Measurements from ENCODE around the gene ARHGAP45. TPM values are rescaled to one million over a fixed set of nuclear protein-coding genes. Genes with fewer than 3 reads are reported as not detected.

ARHGAP45 gene
- total RNA-seq, 1 donor from 2014 or later: 6.1 TPM

DNA sequence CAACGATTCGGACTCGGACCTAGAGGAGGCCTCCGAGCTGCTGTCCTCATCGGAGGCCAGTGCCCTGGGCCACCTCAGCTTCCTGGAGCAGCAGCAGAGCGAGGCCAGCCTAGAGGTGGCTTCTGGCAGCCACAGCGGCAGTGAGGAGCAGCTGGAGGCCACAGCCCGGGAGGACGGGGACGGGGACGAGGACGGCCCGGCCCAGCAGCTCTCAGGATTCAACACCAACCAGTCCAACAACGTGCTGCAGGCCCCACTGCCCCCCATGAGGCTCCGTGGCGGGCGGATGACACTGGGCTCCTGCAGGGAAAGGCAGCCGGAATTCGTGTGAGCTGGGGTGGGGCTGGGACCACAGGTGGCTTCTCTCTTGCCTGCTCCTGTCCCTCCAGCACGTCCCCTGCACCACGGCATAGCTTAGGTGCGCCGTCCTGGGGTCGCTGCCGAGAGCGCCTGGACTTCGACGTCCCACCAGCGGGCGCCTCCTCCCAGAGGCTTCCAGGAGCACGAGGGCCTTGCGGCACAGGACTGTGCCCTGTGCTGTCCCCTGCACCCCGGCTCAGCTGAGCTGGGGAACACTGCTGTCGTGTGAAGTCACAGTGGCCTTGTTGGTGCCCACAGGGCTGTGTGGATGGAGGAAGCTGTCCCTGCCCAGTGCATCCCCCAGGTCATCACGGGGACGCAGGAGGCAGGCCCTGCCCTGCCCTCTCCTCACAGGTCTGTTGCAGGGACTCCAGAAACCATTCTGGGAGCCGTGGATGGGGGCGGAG lies 18.9 kb downstream of the ARHGAP45 start:
- no peak overlapping the region for H3K27ac Mint-ChIP-seq
- H3K9me3 Mint-ChIP-seq (ENCODE audit: low read depth): no peaks in the 10 kb centered on the region
- H3K27me3 Mint-ChIP-seq: no peaks in the 10 kb centered on the region
- H3K36me3 Mint-ChIP-seq (ENCODE audit: insufficient read depth): peaks cover 7% of the 10 kb centered on the region
- TF ChIP-seq, protein P1, sequence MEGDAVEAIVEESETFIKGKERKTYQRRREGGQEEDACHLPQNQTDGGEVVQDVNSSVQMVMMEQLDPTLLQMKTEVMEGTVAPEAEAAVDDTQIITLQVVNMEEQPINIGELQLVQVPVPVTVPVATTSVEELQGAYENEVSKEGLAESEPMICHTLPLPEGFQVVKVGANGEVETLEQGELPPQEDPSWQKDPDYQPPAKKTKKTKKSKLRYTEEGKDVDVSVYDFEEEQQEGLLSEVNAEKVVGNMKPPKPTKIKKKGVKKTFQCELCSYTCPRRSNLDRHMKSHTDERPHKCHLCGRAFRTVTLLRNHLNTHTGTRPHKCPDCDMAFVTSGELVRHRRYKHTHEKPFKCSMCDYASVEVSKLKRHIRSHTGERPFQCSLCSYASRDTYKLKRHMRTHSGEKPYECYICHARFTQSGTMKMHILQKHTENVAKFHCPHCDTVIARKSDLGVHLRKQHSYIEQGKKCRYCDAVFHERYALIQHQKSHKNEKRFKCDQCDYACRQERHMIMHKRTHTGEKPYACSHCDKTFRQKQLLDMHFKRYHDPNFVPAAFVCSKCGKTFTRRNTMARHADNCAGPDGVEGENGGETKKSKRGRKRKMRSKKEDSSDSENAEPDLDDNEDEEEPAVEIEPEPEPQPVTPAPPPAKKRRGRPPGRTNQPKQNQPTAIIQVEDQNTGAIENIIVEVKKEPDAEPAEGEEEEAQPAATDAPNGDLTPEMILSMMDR (IDR thresholded peaks at IDR 0.05; ENCODE audit: unreplicated experiment): no peak
- no peaks in the 10 kb centered on the region for H3K4me1 Mint-ChIP-seq (ENCODE audit: low read depth)
- H3K4me3 Mint-ChIP-seq (ENCODE audit: low read depth): no peak overlapping the region
- no peak for DNase-seq (ENCODE audit: low spot score, unreplicated experiment)

DNA sequence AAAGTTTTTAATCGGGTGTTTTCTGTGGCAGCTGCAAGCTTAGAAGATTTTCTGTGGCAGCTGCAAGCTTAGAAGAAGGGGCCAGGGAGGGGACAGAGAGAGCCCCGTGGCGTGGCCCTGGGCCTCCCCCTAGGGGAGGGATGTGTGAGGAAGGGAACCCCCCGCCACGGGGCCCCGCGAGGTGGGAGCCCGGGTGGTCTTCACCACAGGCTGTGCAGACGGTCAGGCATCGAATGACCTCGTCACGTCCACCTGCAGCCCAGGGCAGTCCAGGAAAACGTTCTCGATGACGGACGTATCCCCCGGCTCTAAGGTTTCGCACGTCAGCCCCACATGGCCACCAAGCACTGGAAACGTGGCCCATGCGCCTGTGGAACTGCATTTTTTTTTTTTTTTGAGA lies 19.6 kb downstream of the ARHGAP45 start:
- TF ChIP-seq, protein P1 (IDR thresholded peaks at IDR 0.05; ENCODE audit: unreplicated experiment): no peak
- H3K36me3 Mint-ChIP-seq (ENCODE audit: insufficient read depth): peaks cover 7% of the 10 kb centered on the region
- no peaks in the 10 kb centered on the region for H3K27me3 Mint-ChIP-seq
- no peak overlapping the region for H3K27ac Mint-ChIP-seq
- no peak for DNase-seq (ENCODE audit: low spot score, unreplicated experiment)
- no peak overlapping the region for H3K4me3 Mint-ChIP-seq (ENCODE audit: low read depth)
- no peaks in the 10 kb centered on the region for H3K9me3 Mint-ChIP-seq (ENCODE audit: low read depth)
- no peaks in the 10 kb centered on the region for H3K4me1 Mint-ChIP-seq (ENCODE audit: low read depth)

DNA sequence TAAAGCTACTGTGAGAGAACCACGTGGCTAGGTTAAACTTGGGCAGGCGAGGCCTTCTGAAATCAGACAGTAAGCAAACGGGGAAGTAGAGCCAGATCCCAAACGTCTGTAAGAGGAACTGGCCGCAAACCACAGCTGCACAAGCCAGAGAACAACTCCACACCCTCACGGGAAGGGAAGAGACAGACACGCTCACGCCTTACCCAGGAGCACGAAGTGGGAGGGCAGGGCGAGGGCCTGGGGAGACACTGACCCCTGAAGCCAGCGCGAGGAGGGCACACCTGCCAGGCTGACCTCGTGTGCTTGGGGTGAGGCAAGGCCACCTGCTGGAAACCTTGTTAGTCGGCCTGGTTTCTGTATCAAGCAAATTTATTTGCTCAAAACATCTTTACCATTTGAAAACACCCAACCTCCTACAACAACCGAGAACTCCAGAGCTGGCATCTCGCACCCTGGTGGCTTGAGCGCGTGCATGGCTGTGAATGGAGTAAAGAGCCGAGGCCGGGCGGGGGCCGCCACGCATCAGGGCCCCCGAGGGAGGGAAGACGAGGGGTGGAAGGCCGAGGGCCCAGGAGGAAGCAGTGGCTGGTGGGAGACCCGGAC lies 20.9 kb downstream of the ARHGAP45 start:
- TF ChIP-seq, protein P1 (IDR thresholded peaks at IDR 0.05; ENCODE audit: unreplicated experiment): no peak
- no peak overlapping the region for H3K4me3 Mint-ChIP-seq (ENCODE audit: low read depth)

DNA sequence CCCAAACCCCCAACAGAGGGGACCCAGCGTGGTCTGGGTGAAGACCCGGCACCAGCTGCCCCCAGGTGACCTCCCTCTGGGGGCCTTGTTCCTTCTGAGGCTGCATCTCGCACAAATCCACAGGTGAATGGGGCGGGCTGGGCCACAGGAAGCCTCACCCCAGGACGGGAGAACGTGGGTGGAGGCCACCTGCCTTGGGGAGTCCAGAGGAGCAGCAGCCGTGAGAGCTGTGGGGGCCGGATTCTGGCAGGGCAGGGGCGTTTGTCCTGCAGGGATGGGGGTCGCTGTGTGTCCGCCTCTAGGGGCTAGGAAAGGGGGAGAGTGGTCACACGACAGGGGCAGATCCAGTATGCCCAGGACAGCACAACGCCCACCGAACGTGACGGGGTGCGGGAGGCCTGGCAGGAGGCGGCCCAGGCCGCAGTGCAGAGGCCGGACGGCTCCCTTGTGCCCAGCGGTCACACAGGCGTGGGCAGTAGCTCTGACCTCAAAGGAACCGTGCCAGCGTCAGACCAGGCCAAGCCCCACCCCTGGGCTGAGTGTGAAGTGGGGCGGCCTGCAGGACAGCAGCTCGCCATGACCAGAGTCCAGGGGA lies 21.5 kb downstream of the ARHGAP45 start:
- no peak for DNase-seq (ENCODE audit: low spot score, unreplicated experiment)
- H3K36me3 Mint-ChIP-seq (ENCODE audit: insufficient read depth): peaks cover 7% of the 10 kb centered on the region
- peaks cover under 1% of the 10 kb centered on the region for H3K4me1 Mint-ChIP-seq (ENCODE audit: low read depth)
- H3K4me3 Mint-ChIP-seq (ENCODE audit: low read depth): no peak overlapping the region
- no peak overlapping the region for H3K27ac Mint-ChIP-seq
- no peaks in the 10 kb centered on the region for H3K9me3 Mint-ChIP-seq (ENCODE audit: low read depth)
- no peaks in the 10 kb centered on the region for H3K27me3 Mint-ChIP-seq
- TF ChIP-seq, protein P1 (IDR thresholded peaks at IDR 0.05; ENCODE audit: unreplicated experiment): no peak

More for the DNA sequence above, 20.9 kb downstream of the ARHGAP45 start:
- Mint-ChIP-seq H3K27me3 (no peaks in the 10 kb centered on the region), H3K9me3 (ENCODE audit: low read depth) (no peaks in the 10 kb centered on the region), H3K4me1 (ENCODE audit: low read depth) (no peaks in the 10 kb centered on the region), H3K36me3 (ENCODE audit: insufficient read depth) (peaks cover 7% of the 10 kb centered on the region), H3K27ac (no peak overlapping the region)
- no peak for DNase-seq (ENCODE audit: low spot score, unreplicated experiment)

- peaks cover 6% of the 10 kb centered on the region for H3K4me1 Mint-ChIP-seq (ENCODE audit: low read depth)
- no peaks in the 10 kb centered on the region for H3K9me3 Mint-ChIP-seq (ENCODE audit: low read depth)
- H3K27ac Mint-ChIP-seq: no peak overlapping the region
- no peak for DNase-seq (ENCODE audit: low spot score, unreplicated experiment)
- no peak overlapping the region for H3K4me3 Mint-ChIP-seq (ENCODE audit: low read depth)
- TF ChIP-seq, protein P1 (IDR thresholded peaks at IDR 0.05; ENCODE audit: unreplicated experiment): no peak
- no peaks in the 10 kb centered on the region for H3K27me3 Mint-ChIP-seq
- H3K36me3 Mint-ChIP-seq (ENCODE audit: insufficient read depth): peaks cover 7% of the 10 kb centered on the region
These were observed 22.3 kb downstream of the ARHGAP45 start for GRCh38 chr19:1089126-1089771.

Measured in progenitor cell of endocrine pancreas (in vitro differentiated cells).